DOHH2 (cell line): ENCODE data around the gene ACBD5.

Experiments
- CTCF ChIP-seq: fragments of 200-600 bp; sonication (generic); IDR thresholded peaks from one replicate; pipeline ENCODE4 v1.5.1; 2014; ENCODE audit warnings: antibody characterized with exemption, mild to moderate bottlenecking, low read depth, low read length; ENCODE audit not compliant: poor library complexity, severe bottlenecking
- EZH2phosphoT487 ChIP-seq: fragments of 200-600 bp; sonication (generic); IDR thresholded peaks from 2 replicates; pipeline ENCODE4 v1.6.1; 2017; ENCODE audit warnings: borderline replicate concordance, mild to moderate bottlenecking, antibody characterized with exemption, low read length, moderate library complexity, mixed read lengths

- TF ChIP-seq CTCF: no peak
- no peak for TF ChIP-seq EZH2phosphoT487
These were observed 15.5 kb downstream of the ACBD5 start for GRCh38 chr10:27225011-27225590.
